ENCODE data around the gene NOX1. TPM values are rescaled to one million over a fixed set of nuclear protein-coding genes. Genes with fewer than 3 reads are reported as not detected.

NOX1 gene
- not detected for total RNA-seq

- Mint-ChIP-seq H3K9me3 (no peaks in the 10 kb centered on the region), H3K27ac (no peak within 1 kb of the TSS), H3K36me3 (no peaks in the 10 kb centered on the region)
- no peak for DNase-seq (ENCODE audit: low spot score in 2 of 2)
- ATAC-seq: no peak
Measured at GRCh38 chrX:100874325-100874724, at the start of gene NOX1. NOX1 (minus strand) TSS chrX:100874359; CDS start chrX:100874139, 220 bp downstream.

- no peak for ATAC-seq
- no peak for DNase-seq (ENCODE audit: low spot score in 2 of 2)
- no peak overlapping the region for H3K27ac Mint-ChIP-seq
- H3K36me3 Mint-ChIP-seq: peaks cover 0 to 8% of the 10 kb centered on the region in 2 donors
- H3K9me3 Mint-ChIP-seq: no peaks in the 10 kb centered on the region
Measured at GRCh38 chrX:100915562-100915961, 41.4 kb upstream of the NOX1 start.

- peaks cover 0 to 8% of the 10 kb centered on the region in 2 donors for H3K36me3 Mint-ChIP-seq
- ATAC-seq (no peak), DNase-seq (ENCODE audit: low spot score in 2 of 2) (no peak)
- no peaks in the 10 kb centered on the region for H3K9me3 Mint-ChIP-seq
- H3K27ac Mint-ChIP-seq: no peak overlapping the region
Measured at GRCh38 chrX:100913111-100913510, 39.0 kb upstream of the NOX1 start.

GRCh38 chrX:100911731-100912130 is 37.6 kb upstream of the NOX1 start:
- no peak overlapping the region for H3K27ac Mint-ChIP-seq
- no peak for DNase-seq (ENCODE audit: low spot score in 2 of 2)
- ATAC-seq: no peak
- no peaks in the 10 kb centered on the region for H3K9me3 Mint-ChIP-seq
- peaks cover 0 to 8% of the 10 kb centered on the region in 2 donors for H3K36me3 Mint-ChIP-seq

- no peaks in the 10 kb centered on the region for H3K36me3 Mint-ChIP-seq
Measured at GRCh38 chrX:100905620-100906019, 31.5 kb upstream of the NOX1 start.

GRCh38 chrX:100904433-100904832 is 30.3 kb upstream of the NOX1 start:
- H3K27ac Mint-ChIP-seq: no peak overlapping the region
- H3K36me3 Mint-ChIP-seq: no peaks in the 10 kb centered on the region

More at GRCh38 chrX:100905620-100906019, 31.5 kb upstream of the NOX1 start:
- DNase-seq (ENCODE audit: low spot score in 2 of 2) (no peak), ATAC-seq (no peak)
- H3K27ac Mint-ChIP-seq: no peak overlapping the region
- H3K9me3 Mint-ChIP-seq: no peaks in the 10 kb centered on the region

GRCh38 chrX:100895365-100896075 is 21.4 kb upstream of the NOX1 start:
- Mint-ChIP-seq H3K36me3 (no peaks in the 10 kb centered on the region), H3K27ac (no peak overlapping the region), H3K9me3 (no peaks in the 10 kb centered on the region)
- ATAC-seq (peak; percentile 77 to 78), DNase-seq (ENCODE audit: low spot score in 2 of 2) (peak in 1 of 2 donors; percentile 3)

More at GRCh38 chrX:100904433-100904832, 30.3 kb upstream of the NOX1 start:
- ATAC-seq (no peak), DNase-seq (ENCODE audit: low spot score in 2 of 2) (no peak)
- H3K9me3 Mint-ChIP-seq: no peaks in the 10 kb centered on the region

GRCh38 chrX:100883654-100884053 is 9.5 kb upstream of the NOX1 start:
- H3K36me3 Mint-ChIP-seq: no peaks in the 10 kb centered on the region
- DNase-seq (ENCODE audit: low spot score in 2 of 2) (no peak), ATAC-seq (no peak)
- no peaks in the 10 kb centered on the region for H3K9me3 Mint-ChIP-seq
- H3K27ac Mint-ChIP-seq: no peak overlapping the region

- H3K9me3 Mint-ChIP-seq: no peaks in the 10 kb centered on the region
- no peaks in the 10 kb centered on the region for H3K36me3 Mint-ChIP-seq
- no peak overlapping the region for H3K27ac Mint-ChIP-seq
- DNase-seq (ENCODE audit: low spot score in 2 of 2): no peak
- no peak for ATAC-seq
Measured at GRCh38 chrX:100880368-100880767, 6.2 kb upstream of the NOX1 start.

GRCh38 chrX:100871594-100872560 is 2.3 kb downstream of the NOX1 start:
- Mint-ChIP-seq H3K27ac (no peak overlapping the region), H3K9me3 (no peaks in the 10 kb centered on the region), H3K36me3 (no peaks in the 10 kb centered on the region)
- no peak for ATAC-seq
- no peak for DNase-seq (ENCODE audit: low spot score in 2 of 2)

- Mint-ChIP-seq H3K36me3 (no peaks in the 10 kb centered on the region), H3K27ac (no peak overlapping the region)
- no peak for DNase-seq (ENCODE audit: low spot score in 2 of 2)
Measured at GRCh38 chrX:100870527-100870926, 3.6 kb downstream of the NOX1 start.

GRCh38 chrX:100868273-100868672 is 5.9 kb downstream of the NOX1 start:
- no peaks in the 10 kb centered on the region for H3K9me3 Mint-ChIP-seq
- H3K27ac Mint-ChIP-seq: no peak overlapping the region
- H3K36me3 Mint-ChIP-seq: no peaks in the 10 kb centered on the region
- ATAC-seq (no peak), DNase-seq (ENCODE audit: low spot score in 2 of 2) (no peak)

More at GRCh38 chrX:100870527-100870926, 3.6 kb downstream of the NOX1 start:
- no peaks in the 10 kb centered on the region for H3K9me3 Mint-ChIP-seq
- ATAC-seq: no peak

GRCh38 chrX:100864657-100865391 is 9.3 kb downstream of the NOX1 start:
- H3K27ac Mint-ChIP-seq: no peak overlapping the region
- DNase-seq (ENCODE audit: low spot score in 2 of 2) (no peak), ATAC-seq (peak in 1 of 2 donors; percentile 13)
- H3K36me3 Mint-ChIP-seq: no peaks in the 10 kb centered on the region
- H3K9me3 Mint-ChIP-seq: no peaks in the 10 kb centered on the region

- H3K9me3 Mint-ChIP-seq: no peaks in the 10 kb centered on the region
- H3K27ac Mint-ChIP-seq: no peak overlapping the region
- H3K36me3 Mint-ChIP-seq: no peaks in the 10 kb centered on the region
- ATAC-seq (no peak), DNase-seq (ENCODE audit: low spot score in 2 of 2) (no peak)
Measured at GRCh38 chrX:100863326-100863864, 10.8 kb downstream of the NOX1 start.

GRCh38 chrX:100852810-100853209 is 21.3 kb downstream of the NOX1 start:
- Mint-ChIP-seq H3K27ac (no peak overlapping the region), H3K36me3 (no peaks in the 10 kb centered on the region), H3K9me3 (no peaks in the 10 kb centered on the region)
- ATAC-seq (no peak), DNase-seq (ENCODE audit: low spot score in 2 of 2) (no peak)

GRCh38 chrX:100850317-100850716 is 23.8 kb downstream of the NOX1 start:
- ATAC-seq: no peak
- Mint-ChIP-seq H3K9me3 (no peaks in the 10 kb centered on the region), H3K27ac (no peak overlapping the region), H3K36me3 (no peaks in the 10 kb centered on the region)
- no peak for DNase-seq (ENCODE audit: low spot score in 2 of 2)
